Measurements from ENCODE around the gene HTR5A.

The HTR5A gene

GRCh38 chr7:155057076-155057475 lies 13.0 kb upstream of the HTR5A start:
- no peak overlapping the region for H3K27ac ChIP-seq
- no peaks in the 10 kb centered on the region for H3K36me3 ChIP-seq
- H3K9me3 ChIP-seq, result no peaks in the 10 kb centered on the region
- H3K27me3 ChIP-seq, result no peaks in the 10 kb centered on the region
- H3K4me1 ChIP-seq (ENCODE audit: control insufficient read depth in 1 of 2, insufficient read depth in 1 of 2, low read depth in 1 of 2, low read length in 1 of 2), result no peaks in the 10 kb centered on the region
- no peak overlapping the region for H3K4me3 ChIP-seq (ENCODE audit: low read depth in 1 of 2, low read length in 1 of 2)
- TF ChIP-seq, protein P1, sequence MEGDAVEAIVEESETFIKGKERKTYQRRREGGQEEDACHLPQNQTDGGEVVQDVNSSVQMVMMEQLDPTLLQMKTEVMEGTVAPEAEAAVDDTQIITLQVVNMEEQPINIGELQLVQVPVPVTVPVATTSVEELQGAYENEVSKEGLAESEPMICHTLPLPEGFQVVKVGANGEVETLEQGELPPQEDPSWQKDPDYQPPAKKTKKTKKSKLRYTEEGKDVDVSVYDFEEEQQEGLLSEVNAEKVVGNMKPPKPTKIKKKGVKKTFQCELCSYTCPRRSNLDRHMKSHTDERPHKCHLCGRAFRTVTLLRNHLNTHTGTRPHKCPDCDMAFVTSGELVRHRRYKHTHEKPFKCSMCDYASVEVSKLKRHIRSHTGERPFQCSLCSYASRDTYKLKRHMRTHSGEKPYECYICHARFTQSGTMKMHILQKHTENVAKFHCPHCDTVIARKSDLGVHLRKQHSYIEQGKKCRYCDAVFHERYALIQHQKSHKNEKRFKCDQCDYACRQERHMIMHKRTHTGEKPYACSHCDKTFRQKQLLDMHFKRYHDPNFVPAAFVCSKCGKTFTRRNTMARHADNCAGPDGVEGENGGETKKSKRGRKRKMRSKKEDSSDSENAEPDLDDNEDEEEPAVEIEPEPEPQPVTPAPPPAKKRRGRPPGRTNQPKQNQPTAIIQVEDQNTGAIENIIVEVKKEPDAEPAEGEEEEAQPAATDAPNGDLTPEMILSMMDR (IDR thresholded peaks at IDR 0.05), result no peak

DNA sequence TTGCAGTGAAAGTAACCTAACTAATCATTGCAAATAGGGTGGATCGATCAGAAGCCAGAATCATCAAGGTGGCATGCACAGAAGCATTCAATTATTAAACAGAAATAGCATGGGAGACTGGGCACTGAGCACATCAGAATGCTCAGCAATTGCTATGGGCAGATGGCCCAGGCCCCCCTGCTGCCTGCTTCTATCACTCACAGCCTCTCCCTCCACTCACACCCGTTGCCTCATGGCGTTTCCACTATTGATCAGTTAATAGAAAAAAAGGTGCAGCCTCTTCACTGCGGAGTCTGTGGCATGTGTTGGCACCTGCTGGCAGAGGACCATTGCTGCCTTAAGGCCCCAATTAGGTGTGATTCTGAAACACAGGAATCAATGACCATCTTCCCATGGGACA lies 11.2 kb upstream of the HTR5A start:
- Histone ChIP-seq H3K4me1 (ENCODE audit: control insufficient read depth in 1 of 2, insufficient read depth in 1 of 2, low read depth in 1 of 2, low read length in 1 of 2) (no peaks in the 10 kb centered on the region), H3K36me3 (no peaks in the 10 kb centered on the region), H3K27me3 (no peaks in the 10 kb centered on the region), H3K9me3 (no peaks in the 10 kb centered on the region), H3K4me3 (ENCODE audit: low read depth in 1 of 2, low read length in 1 of 2) (no peak overlapping the region), H3K27ac (no peak overlapping the region)
- TF ChIP-seq, protein P1 (IDR thresholded peaks at IDR 0.05), result no peak

- Histone ChIP-seq H3K27ac (no peak overlapping the region), H3K27me3 (no peaks in the 10 kb centered on the region), H3K4me3 (ENCODE audit: low read depth in 1 of 2, low read length in 1 of 2) (no peak overlapping the region), H3K9me3 (no peaks in the 10 kb centered on the region), H3K36me3 (no peaks in the 10 kb centered on the region), H3K4me1 (ENCODE audit: control insufficient read depth in 1 of 2, insufficient read depth in 1 of 2, low read depth in 1 of 2, low read length in 1 of 2) (no peaks in the 10 kb centered on the region)
- TF ChIP-seq, protein P1 (IDR thresholded peaks at IDR 0.05), result no peak
These were observed 10.4 kb upstream of the HTR5A start for GRCh38 chr7:155059703-155060102.

DNA sequence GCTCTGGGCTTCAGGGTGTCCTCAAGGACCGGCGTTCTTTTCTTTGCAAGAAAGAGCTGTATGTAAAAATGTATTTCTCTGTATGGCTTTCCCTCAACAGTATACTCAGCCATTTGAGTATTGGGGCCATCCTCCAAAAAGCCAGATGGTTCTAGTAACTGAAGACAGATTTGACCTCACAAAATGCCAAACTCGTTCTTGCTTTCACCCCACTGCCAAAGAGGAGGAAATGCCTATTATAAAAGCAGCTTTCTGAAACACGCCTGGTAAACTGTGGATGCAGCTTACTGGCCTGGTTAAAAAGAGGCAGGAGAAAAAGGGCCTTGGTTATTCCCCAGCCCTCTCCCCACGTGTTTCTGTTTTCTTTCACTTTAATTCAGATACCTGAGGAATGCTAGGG lies 7.7 kb upstream of the HTR5A start:
- Histone ChIP-seq H3K4me1 (ENCODE audit: control insufficient read depth in 1 of 2, insufficient read depth in 1 of 2, low read depth in 1 of 2, low read length in 1 of 2) (no peaks in the 10 kb centered on the region), H3K36me3 (no peaks in the 10 kb centered on the region), H3K4me3 (ENCODE audit: low read depth in 1 of 2, low read length in 1 of 2) (no peak overlapping the region), H3K9me3 (no peaks in the 10 kb centered on the region), H3K27me3 (no peaks in the 10 kb centered on the region), H3K27ac (no peak overlapping the region)
- TF ChIP-seq, protein P1 (IDR thresholded peaks at IDR 0.05), result no peak

DNA sequence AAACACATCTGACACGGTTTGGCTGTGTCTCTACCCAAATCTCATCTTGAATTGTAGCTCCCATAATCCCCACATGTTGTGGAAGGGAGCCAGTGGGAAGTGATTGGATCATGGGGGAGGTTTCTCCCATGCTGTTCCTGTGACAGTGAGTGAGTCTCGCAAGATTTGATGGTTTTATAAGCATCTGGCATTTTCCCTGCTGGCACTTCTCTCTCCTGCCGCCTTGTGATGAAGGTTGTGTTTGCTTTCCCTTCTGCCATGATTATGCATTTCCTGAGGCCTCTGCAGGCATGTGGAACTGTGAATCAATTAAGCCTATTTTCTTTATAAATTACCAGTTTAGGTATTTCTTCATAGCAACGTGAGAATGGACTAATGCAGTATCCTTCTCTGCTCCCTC lies 5.9 kb upstream of the HTR5A start:
- TF ChIP-seq, protein P1 (IDR thresholded peaks at IDR 0.05), result no peak
- Histone ChIP-seq H3K27ac (no peak overlapping the region), H3K36me3 (no peaks in the 10 kb centered on the region), H3K9me3 (no peaks in the 10 kb centered on the region), H3K27me3 (no peaks in the 10 kb centered on the region), H3K4me1 (ENCODE audit: control insufficient read depth in 1 of 2, insufficient read depth in 1 of 2, low read depth in 1 of 2, low read length in 1 of 2) (no peaks in the 10 kb centered on the region), H3K4me3 (ENCODE audit: low read depth in 1 of 2, low read length in 1 of 2) (no peak overlapping the region)

- no peak overlapping the region for H3K4me3 ChIP-seq (ENCODE audit: low read depth in 1 of 2, low read length in 1 of 2)
- TF ChIP-seq, protein P1 (IDR thresholded peaks at IDR 0.05), result no peak
- H3K36me3 ChIP-seq, result no peaks in the 10 kb centered on the region
- H3K27me3 ChIP-seq, result peaks cover 21% of the 10 kb centered on the region
- no peak overlapping the region for H3K27ac ChIP-seq
- H3K9me3 ChIP-seq, result no peaks in the 10 kb centered on the region
- no peaks in the 10 kb centered on the region for H3K4me1 ChIP-seq (ENCODE audit: control insufficient read depth in 1 of 2, insufficient read depth in 1 of 2, low read depth in 1 of 2, low read length in 1 of 2)
These were observed 3.6 kb upstream of the HTR5A start for GRCh38 chr7:155066417-155066950.
